ENCODE results near the gene HIF1A. TPM values are rescaled to one million over a fixed set of nuclear protein-coding genes. Genes with fewer than 3 reads are reported as not detected.

Gene HIF1A
- total RNA-seq, 1 donor from 2014 or later, result 435 TPM

DNA sequence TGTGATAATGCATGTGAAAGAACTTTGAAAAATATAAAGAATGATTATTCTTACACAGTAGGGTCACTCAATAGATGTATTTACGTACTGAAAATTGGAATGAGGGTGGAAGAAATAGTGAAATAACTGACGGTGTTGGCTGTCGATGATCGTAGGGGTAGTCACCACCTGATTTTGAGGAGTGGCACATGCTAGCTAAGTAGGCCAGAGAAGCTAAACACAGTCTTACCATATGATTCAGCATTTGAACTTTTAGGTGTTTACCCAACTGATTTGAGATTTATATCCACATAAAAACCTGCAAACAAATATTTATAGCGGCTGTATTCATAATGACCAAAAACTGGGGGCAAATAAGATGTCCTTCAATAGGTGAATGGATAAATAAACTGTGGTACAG is 47.6 kb upstream of the HIF1A start:
- FAIRE-seq (no peak), DNase-seq (ENCODE audit: low read depth) (no peak)
- Mint-ChIP-seq H3K4me3 (ENCODE audit: unreplicated experiment) (no peak overlapping the region), H3K9me3 (ENCODE audit: unreplicated experiment) (peaks cover 4% of the 10 kb centered on the region), H3K27ac (ENCODE audit: unreplicated experiment) (no peak overlapping the region), H3K27me3 (ENCODE audit: low read depth, unreplicated experiment) (no peaks in the 10 kb centered on the region), H3K4me1 (ENCODE audit: low read depth, unreplicated experiment) (peaks cover 20% of the 10 kb centered on the region), H3K36me3 (ENCODE audit: low read depth, unreplicated experiment) (peaks cover 1% of the 10 kb centered on the region)
- no peak for TF ChIP-seq EZH2 (IDR thresholded peaks at IDR 0.05; ENCODE audit: insufficient read depth, low read length)
- TF ChIP-seq, protein P1, sequence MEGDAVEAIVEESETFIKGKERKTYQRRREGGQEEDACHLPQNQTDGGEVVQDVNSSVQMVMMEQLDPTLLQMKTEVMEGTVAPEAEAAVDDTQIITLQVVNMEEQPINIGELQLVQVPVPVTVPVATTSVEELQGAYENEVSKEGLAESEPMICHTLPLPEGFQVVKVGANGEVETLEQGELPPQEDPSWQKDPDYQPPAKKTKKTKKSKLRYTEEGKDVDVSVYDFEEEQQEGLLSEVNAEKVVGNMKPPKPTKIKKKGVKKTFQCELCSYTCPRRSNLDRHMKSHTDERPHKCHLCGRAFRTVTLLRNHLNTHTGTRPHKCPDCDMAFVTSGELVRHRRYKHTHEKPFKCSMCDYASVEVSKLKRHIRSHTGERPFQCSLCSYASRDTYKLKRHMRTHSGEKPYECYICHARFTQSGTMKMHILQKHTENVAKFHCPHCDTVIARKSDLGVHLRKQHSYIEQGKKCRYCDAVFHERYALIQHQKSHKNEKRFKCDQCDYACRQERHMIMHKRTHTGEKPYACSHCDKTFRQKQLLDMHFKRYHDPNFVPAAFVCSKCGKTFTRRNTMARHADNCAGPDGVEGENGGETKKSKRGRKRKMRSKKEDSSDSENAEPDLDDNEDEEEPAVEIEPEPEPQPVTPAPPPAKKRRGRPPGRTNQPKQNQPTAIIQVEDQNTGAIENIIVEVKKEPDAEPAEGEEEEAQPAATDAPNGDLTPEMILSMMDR (IDR thresholded peaks at IDR 0.05; ENCODE audit: insufficient read depth, low read depth, low read length), result no peak
- H3K4me2 ChIP-seq (ENCODE audit: low read length), result no peak overlapping the region
- H3K4me3 ChIP-seq (ENCODE audit: insufficient read depth, low read depth, low read length), result no peak overlapping the region
- no peaks in the 10 kb centered on the region for H3K4me1 ChIP-seq (ENCODE audit: insufficient read depth, low read length)
- H3K79me2 ChIP-seq (ENCODE audit: insufficient read depth, low read length), result no peaks in the 10 kb centered on the region
- no peaks in the 10 kb centered on the region for H3K36me3 ChIP-seq (ENCODE audit: insufficient read depth, low read length)
- H2AFZ ChIP-seq (ENCODE audit: low read depth, low read length), result no peak overlapping the region
- no peak overlapping the region for H3K27ac ChIP-seq (ENCODE audit: low read depth, low read length)
- H3K27me3 ChIP-seq (ENCODE audit: insufficient read depth, low read length), result no peaks in the 10 kb centered on the region
- H4K20me1 ChIP-seq (ENCODE audit: insufficient read depth, low read length), result no peaks in the 10 kb centered on the region
- no peaks in the 10 kb centered on the region for H3K9me3 ChIP-seq (ENCODE audit: insufficient read depth, low read depth, low read length)
- H3K9ac ChIP-seq (ENCODE audit: low read length), result no peak overlapping the region

DNA sequence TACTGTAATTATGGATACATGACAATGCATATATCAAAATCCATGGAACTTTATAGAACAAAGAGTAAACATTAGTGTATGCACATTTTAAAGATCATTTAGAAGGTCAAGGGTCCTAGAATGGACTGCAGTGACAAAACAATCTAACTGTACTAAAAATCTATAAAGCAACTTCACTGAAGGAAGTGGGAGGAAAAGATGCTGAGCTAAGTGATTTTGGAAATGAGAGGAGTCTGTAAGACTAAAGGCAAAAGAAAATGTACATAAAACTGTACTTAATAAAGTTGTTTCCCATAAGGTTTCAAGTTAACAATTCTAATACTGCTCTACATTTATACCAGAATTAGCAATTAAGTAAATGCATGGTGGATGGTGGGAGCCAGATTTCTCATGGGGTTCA is 46.9 kb upstream of the HIF1A start:
- Histone ChIP-seq H4K20me1 (ENCODE audit: insufficient read depth, low read length) (no peaks in the 10 kb centered on the region), H3K9ac (ENCODE audit: low read length) (no peak overlapping the region), H3K9me3 (ENCODE audit: insufficient read depth, low read depth, low read length) (no peaks in the 10 kb centered on the region), H3K36me3 (ENCODE audit: insufficient read depth, low read length) (no peaks in the 10 kb centered on the region), H3K27me3 (ENCODE audit: insufficient read depth, low read length) (no peaks in the 10 kb centered on the region), H2AFZ (ENCODE audit: low read depth, low read length) (no peak overlapping the region), H3K27ac (ENCODE audit: low read depth, low read length) (no peak overlapping the region), H3K4me2 (ENCODE audit: low read length) (no peak overlapping the region), H3K79me2 (ENCODE audit: insufficient read depth, low read length) (no peaks in the 10 kb centered on the region), H3K4me1 (ENCODE audit: insufficient read depth, low read length) (no peaks in the 10 kb centered on the region), H3K4me3 (ENCODE audit: insufficient read depth, low read depth, low read length) (no peak overlapping the region)
- Mint-ChIP-seq H3K27ac (ENCODE audit: unreplicated experiment) (no peak overlapping the region), H3K27me3 (ENCODE audit: low read depth, unreplicated experiment) (no peaks in the 10 kb centered on the region), H3K4me3 (ENCODE audit: unreplicated experiment) (no peak overlapping the region), H3K36me3 (ENCODE audit: low read depth, unreplicated experiment) (peaks cover 1% of the 10 kb centered on the region), H3K4me1 (ENCODE audit: low read depth, unreplicated experiment) (peaks cover 19% of the 10 kb centered on the region), H3K9me3 (ENCODE audit: unreplicated experiment) (peaks cover 3% of the 10 kb centered on the region)
- FAIRE-seq (no peak), DNase-seq (ENCODE audit: low read depth) (no peak)
- TF ChIP-seq, protein P1 (IDR thresholded peaks at IDR 0.05; ENCODE audit: insufficient read depth, low read depth, low read length), result no peak

DNA sequence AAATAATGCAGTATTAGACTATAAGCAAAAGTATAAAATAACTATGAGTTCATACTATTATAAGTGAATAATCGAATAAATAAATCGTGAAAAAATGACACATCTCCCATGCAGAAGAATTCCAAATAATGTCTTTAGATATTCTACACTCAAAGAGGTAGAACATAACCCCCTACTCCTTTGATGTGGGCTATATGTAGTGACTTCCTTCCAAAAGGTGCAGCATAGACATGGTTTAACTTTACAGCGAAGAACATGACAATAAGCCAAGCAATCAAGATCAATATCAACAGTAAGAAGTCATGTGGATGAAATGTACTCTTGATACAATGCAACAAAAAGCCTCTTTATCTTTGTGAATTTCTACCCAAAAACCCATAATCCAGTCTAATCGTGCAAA is 46.0 kb upstream of the HIF1A start:
- Mint-ChIP-seq H3K36me3 (ENCODE audit: low read depth, unreplicated experiment) (peaks cover 1% of the 10 kb centered on the region), H3K9me3 (ENCODE audit: unreplicated experiment) (peaks cover 2% of the 10 kb centered on the region), H3K27me3 (ENCODE audit: low read depth, unreplicated experiment) (no peaks in the 10 kb centered on the region), H3K27ac (ENCODE audit: unreplicated experiment) (no peak overlapping the region), H3K4me1 (ENCODE audit: low read depth, unreplicated experiment) (peaks cover 14% of the 10 kb centered on the region), H3K4me3 (ENCODE audit: unreplicated experiment) (no peak overlapping the region)
- Histone ChIP-seq H3K4me2 (ENCODE audit: low read length) (no peak overlapping the region), H3K9ac (ENCODE audit: low read length) (no peak overlapping the region), H4K20me1 (ENCODE audit: insufficient read depth, low read length) (no peaks in the 10 kb centered on the region), H3K4me1 (ENCODE audit: insufficient read depth, low read length) (peaks cover 3% of the 10 kb centered on the region), H2AFZ (ENCODE audit: low read depth, low read length) (no peak overlapping the region), H3K9me3 (ENCODE audit: insufficient read depth, low read depth, low read length) (no peaks in the 10 kb centered on the region), H3K27me3 (ENCODE audit: insufficient read depth, low read length) (no peaks in the 10 kb centered on the region), H3K36me3 (ENCODE audit: insufficient read depth, low read length) (no peaks in the 10 kb centered on the region), H3K27ac (ENCODE audit: low read depth, low read length) (no peak overlapping the region), H3K4me3 (ENCODE audit: insufficient read depth, low read depth, low read length) (no peak overlapping the region), H3K79me2 (ENCODE audit: insufficient read depth, low read length) (no peaks in the 10 kb centered on the region)
- DNase-seq (ENCODE audit: low read depth) (no peak), FAIRE-seq (peak; percentile 55)
- TF ChIP-seq EZH2 (IDR thresholded peaks at IDR 0.05; ENCODE audit: insufficient read depth, low read length), result no peak
